ENCODE results near the gene CROCC2.

Gene CROCC2

GRCh38 chr2:240991378-240992263 lies 85.5 kb downstream of the CROCC2 start:
- DNase-seq = no peak

- no peak for DNase-seq
These were observed 86.6 kb downstream of the CROCC2 start for GRCh38 chr2:240992572-240993291.

DNA sequence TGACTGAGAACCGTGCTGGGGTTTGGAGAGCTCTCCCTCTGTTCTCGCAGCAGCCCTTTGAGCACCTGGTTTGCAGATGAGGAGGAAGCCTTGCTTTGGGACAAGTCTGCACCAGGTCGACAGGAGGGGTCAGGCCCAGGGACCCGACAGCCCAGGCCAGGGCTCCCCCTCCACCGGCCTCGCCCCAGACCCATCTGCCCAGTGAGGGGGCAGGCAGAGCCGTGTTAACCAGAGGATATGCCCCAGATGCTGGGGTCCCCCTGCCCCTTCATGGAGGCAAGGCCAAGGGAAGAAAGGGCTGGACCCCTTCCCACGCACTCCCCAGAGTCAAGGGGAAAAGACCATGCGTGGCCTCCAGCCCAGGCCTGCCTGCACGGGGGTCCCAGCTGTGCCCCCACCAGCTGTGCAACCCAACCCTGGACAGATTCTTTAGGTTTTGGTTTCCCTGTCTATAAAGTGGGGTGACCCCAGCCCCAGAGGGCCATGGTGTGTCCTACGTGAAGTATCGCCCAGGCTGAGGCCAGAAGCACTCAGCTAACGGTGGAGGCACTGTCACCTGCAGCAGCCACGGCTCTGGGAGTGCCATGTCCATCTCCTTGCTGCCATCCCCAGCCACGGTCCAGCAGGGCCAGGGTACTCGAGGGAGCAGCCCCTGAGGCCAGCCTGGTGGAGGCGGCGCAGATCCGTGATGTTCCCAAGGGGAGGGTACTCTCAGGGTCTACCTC lies 87.5 kb downstream of the CROCC2 start:
- no peak for DNase-seq

- no peak for DNase-seq
These were observed 88.2 kb downstream of the CROCC2 start for GRCh38 chr2:240994171-240994896.

DNA sequence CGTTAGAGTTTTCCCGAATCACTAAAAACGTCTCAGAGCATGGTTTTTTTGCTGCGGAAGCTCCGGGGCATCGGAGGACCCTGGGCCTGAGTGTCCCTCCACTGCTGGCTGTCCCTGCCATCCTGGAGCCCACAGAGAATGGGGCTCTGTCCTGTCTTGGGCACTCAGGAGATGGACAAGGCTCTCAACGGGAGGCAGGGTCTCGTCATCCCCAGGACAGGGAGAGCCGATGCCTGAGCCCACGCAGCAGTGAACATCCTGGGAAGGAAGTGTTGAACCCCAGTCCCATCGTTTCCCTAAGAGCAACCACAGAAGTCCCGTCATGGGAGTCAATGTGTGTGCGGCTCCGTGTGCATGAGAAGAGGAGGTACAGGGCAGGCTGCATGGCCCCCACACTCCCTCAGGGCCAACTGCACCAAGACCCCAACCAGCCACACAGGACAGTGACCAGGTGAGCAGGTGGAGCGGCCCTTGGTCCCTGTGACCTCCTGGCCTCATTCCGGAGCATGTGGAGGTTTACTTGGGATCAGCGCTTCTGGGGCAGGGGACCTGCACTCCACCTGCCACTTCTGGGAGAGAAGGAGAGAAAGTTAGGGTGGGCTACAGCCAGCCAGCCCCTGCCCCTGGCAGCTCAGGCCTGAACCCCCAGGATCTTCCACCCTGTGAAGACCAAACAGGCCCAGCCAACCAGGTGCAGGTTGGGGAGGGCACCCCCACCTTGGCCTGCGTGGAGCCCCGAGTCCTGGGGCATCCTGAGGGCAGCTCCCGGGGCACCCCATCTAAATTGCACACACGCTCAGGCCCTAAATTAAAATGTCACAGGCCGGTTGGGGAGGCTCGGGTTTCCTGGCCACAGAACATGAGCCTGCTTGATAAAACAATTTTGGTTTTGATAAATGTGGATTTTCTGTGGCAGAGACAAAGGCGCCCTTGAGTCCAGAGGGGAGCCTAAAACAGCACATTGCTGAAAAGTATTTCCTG lies 89.2 kb downstream of the CROCC2 start:
- no peak for DNase-seq

- no peak for DNase-seq
These were observed 90.2 kb downstream of the CROCC2 start for GRCh38 chr2:240996161-240996833.

- DNase-seq = no peak
These were observed 90.7 kb downstream of the CROCC2 start for GRCh38 chr2:240996834-240997140.

- no peak for DNase-seq
These were observed 91.2 kb downstream of the CROCC2 start for GRCh38 chr2:240997141-240997855.

DNA sequence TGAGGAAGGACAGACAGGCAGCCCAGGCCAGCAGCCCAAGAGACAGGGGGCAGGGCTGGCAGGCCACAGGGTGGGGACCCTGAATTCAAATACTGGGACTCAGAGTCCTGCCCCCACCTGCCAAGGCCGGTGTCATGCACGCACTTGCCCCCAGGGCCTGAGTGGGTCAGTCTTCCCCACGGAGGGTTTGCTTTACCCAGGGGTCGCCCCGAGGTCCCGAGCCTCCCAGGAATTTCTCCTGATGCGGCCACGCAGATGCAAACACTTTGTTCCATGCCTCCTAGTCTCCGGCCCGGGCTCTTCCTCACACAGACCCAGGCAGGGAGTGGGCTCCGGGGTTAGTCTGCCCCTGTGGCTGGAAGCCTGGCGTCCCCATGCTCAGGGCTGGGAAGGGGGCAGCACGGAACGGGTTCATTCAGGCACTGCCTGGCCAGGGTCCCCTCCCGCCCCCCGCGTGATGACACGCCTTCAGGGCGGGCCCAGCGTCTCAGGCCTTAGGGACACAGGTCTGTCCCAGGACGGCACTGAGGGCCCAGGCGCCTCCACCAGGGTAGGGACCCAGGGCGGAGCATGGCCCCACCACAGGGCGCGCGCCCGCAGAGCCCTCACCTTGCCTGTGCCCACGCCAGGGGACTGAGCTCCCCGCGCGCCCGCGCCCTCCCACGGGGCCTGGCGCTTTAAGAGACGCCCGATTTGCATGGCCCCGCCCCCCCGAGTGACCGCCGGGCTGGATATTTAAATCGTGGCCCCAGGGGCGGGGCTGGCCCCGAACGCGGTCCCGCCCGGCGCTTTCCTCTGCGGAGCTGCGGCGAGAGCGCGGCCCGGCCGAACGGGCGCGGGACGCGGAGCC lies 91.9 kb downstream of the CROCC2 start, which contains the start of gene SNED1:
SNED1 (plus strand) TSS at position 763 of the 850 bp plus-strand sequence. CDS start 220 bp downstream, outside the sequence.
- DNase-seq = peak in 4 of 5 donors; percentile 11 to 57 (median 19)

GRCh38 chr2:240998706-240998994 lies 92.5 kb downstream of the CROCC2 start:
- peak in 1 of 5 donors; percentile 10 for DNase-seq

GRCh38 chr2:240998995-240999791 lies 93.1 kb downstream of the CROCC2 start:
- no peak for DNase-seq

- DNase-seq = no peak
These were observed 93.9 kb downstream of the CROCC2 start for GRCh38 chr2:240999873-241000541.

DNA sequence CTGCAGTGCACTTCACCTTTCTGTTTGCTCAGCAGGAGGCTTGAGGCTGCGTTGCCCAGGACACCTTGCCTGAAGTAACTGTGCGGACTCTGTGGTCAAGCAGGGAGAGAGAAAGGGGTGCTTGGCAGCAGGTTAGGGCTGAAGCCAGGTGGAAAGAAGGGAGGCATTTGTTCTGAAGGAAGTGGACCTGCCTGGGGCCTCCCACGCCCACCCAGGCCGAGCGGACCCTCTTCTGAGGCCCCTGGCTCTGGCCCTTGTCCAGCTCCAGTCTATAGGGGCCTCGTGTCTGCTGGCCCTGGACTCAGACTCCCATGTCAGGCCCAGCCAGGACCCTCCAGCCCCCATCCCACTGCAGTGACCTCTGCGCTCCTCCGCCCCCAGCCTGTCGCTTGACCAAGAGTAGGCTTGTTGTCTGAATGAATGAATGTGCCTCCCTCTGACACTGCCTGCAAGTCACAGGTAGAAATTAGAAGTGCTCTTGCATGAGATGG lies 94.7 kb downstream of the CROCC2 start:
- DNase-seq = no peak

GRCh38 chr2:241001413-241002274 lies 95.5 kb downstream of the CROCC2 start:
- DNase-seq = no peak

GRCh38 chr2:241002275-241003046 lies 96.3 kb downstream of the CROCC2 start:
- no peak for DNase-seq

- DNase-seq = no peak
These were observed 96.9 kb downstream of the CROCC2 start for GRCh38 chr2:241003047-241003360.

All from T-helper 1 cell (primary cell).